DOHH2 (cell line): Measurements from ENCODE around the gene CMKLR1.

Experiments
- H3F3A ChIP-seq: fragments of 200-600 bp; sonication (generic), shearing (Covaris generic); 2 replicates; pipeline ENCODE4 v1.6.0; 2016; ENCODE audit warnings: antibody characterized with exemption, mild to moderate bottlenecking; ENCODE audit not compliant: control insufficient read depth, insufficient read depth
- H3K27ac ChIP-seq: fragments of 200-600 bp; sonication (generic); 2 replicates; pipeline ENCODE4 v1.5.1; 2014; ENCODE audit warnings: low read depth, mild to moderate bottlenecking, low read length, moderate library complexity
- H3K27me3 ChIP-seq: fragments of 200-600 bp; sonication (generic); 2 replicates; pipeline ENCODE4 v1.6.1; 2014; ENCODE audit warnings: mild to moderate bottlenecking, low read length, mixed read lengths; ENCODE audit not compliant: control insufficient read depth
- H3K36me3 ChIP-seq: fragments of 200-600 bp; sonication (generic); 2 replicates; pipeline ENCODE4 v1.6.1; 2014; ENCODE audit warnings: mild to moderate bottlenecking, low read length, moderate library complexity, mixed read lengths; ENCODE audit not compliant: control insufficient read depth
- H3K4me1 ChIP-seq: fragments of 200-600 bp; sonication (generic); 2 replicates; pipeline ENCODE4 v1.6.1; 2014; ENCODE audit warnings: mild to moderate bottlenecking, low read length, mixed read lengths; ENCODE audit not compliant: control insufficient read depth
- H3K4me2 ChIP-seq: fragments of 200-600 bp; sonication (generic); 2 replicates; pipeline ENCODE4 v1.6.0; 2014; ENCODE audit warnings: mild to moderate bottlenecking, low read length, moderate library complexity
- H3K4me3 ChIP-seq: fragments of 200-600 bp; sonication (generic); 2 replicates; pipeline ENCODE4 v1.5.1; 2014; ENCODE audit warnings: mild to moderate bottlenecking, low read length, mixed read lengths
- H3K79me2 ChIP-seq: fragments of 200-600 bp; sonication (generic); 2 replicates; pipeline ENCODE4 v1.6.1; 2014; ENCODE audit warnings: mild to moderate bottlenecking, low read length, mixed read lengths; ENCODE audit not compliant: control insufficient read depth
- H3K9me2 ChIP-seq: fragments of 200-600 bp; sonication (generic); replicated peaks from 2 replicates; pipeline ENCODE4 v1.6.1; 2014; ENCODE audit warnings: mild to moderate bottlenecking, low read length, mixed read lengths; ENCODE audit not compliant: control insufficient read depth
- H3K9me3 ChIP-seq: fragments of 200-600 bp; sonication (generic); 2 replicates; pipeline ENCODE4 v1.6.1; 2014; ENCODE audit warnings: antibody characterized with exemption, low read length, mixed read lengths; ENCODE audit not compliant: control insufficient read depth, insufficient read depth
- H4K20me1 ChIP-seq: fragments of 200-600 bp; sonication (generic); 2 replicates; pipeline ENCODE4 v1.6.0; 2014; ENCODE audit warnings: low read depth, mild to moderate bottlenecking, antibody characterized with exemption, low read length, moderate library complexity; ENCODE audit not compliant: control insufficient read depth, insufficient read depth
- CTCF ChIP-seq: fragments of 200-600 bp; sonication (generic); IDR thresholded peaks from one replicate; pipeline ENCODE4 v1.5.1; 2014; ENCODE audit warnings: antibody characterized with exemption, mild to moderate bottlenecking, low read depth, low read length; ENCODE audit not compliant: poor library complexity, severe bottlenecking
- EZH2phosphoT487 ChIP-seq: fragments of 200-600 bp; sonication (generic); IDR thresholded peaks from 2 replicates; pipeline ENCODE4 v1.6.1; 2017; ENCODE audit warnings: borderline replicate concordance, mild to moderate bottlenecking, antibody characterized with exemption, low read length, moderate library complexity, mixed read lengths

CMKLR1 gene

GRCh38 chr12:108240027-108240785, 98.9 kb downstream of the CMKLR1 start:
- Histone ChIP-seq H3K36me3 (no peaks in the 10 kb centered on the region), H3K4me1 (no peaks in the 10 kb centered on the region), H3K27ac (no peak overlapping the region), H3K4me2 (no peak overlapping the region), H3F3A (no peaks in the 10 kb centered on the region), H3K4me3 (no peak overlapping the region), H4K20me1 (no peaks in the 10 kb centered on the region), H3K9me2 (no peaks in the 10 kb centered on the region), H3K9me3 (no peaks in the 10 kb centered on the region), H3K79me2 (no peaks in the 10 kb centered on the region), H3K27me3 (peaks cover 13% of the 10 kb centered on the region)
- TF ChIP-seq CTCF (no peak), EZH2phosphoT487 (no peak)

- no peak overlapping the region for H3K27ac ChIP-seq
Observed at GRCh38 chr12:108239378-108239777, 99.7 kb downstream of the CMKLR1 start.

GRCh38 chr12:108238474-108238873, 100.6 kb downstream of the CMKLR1 start:
- H3K4me2 ChIP-seq = no peak overlapping the region
- H3K27me3 ChIP-seq = peaks cover 13% of the 10 kb centered on the region
- H3K4me3 ChIP-seq = no peak overlapping the region
- no peaks in the 10 kb centered on the region for H3K79me2 ChIP-seq
- TF ChIP-seq EZH2phosphoT487 (no peak), CTCF (no peak)
- H3K9me2 ChIP-seq = no peaks in the 10 kb centered on the region
- no peaks in the 10 kb centered on the region for H3K9me3 ChIP-seq
- H3F3A ChIP-seq = no peaks in the 10 kb centered on the region
- H3K27ac ChIP-seq = no peak overlapping the region
- H3K36me3 ChIP-seq = no peaks in the 10 kb centered on the region
- H4K20me1 ChIP-seq = no peaks in the 10 kb centered on the region
- H3K4me1 ChIP-seq = no peaks in the 10 kb centered on the region

More at GRCh38 chr12:108239378-108239777, 99.7 kb downstream of the CMKLR1 start:
- Histone ChIP-seq H3K79me2 (no peaks in the 10 kb centered on the region), H3K9me2 (no peaks in the 10 kb centered on the region), H3K36me3 (no peaks in the 10 kb centered on the region), H4K20me1 (no peaks in the 10 kb centered on the region), H3K9me3 (no peaks in the 10 kb centered on the region), H3K4me3 (no peak overlapping the region), H3K4me1 (no peaks in the 10 kb centered on the region), H3K4me2 (no peak overlapping the region), H3K27me3 (peaks cover 13% of the 10 kb centered on the region), H3F3A (no peaks in the 10 kb centered on the region)
- TF ChIP-seq CTCF (no peak), EZH2phosphoT487 (no peak)
